GM23338 (cell line): ENCODE results near the gene KRT16.

ENCODE experiments used
- POLR2AphosphoS5 ChIP-seq: IDR thresholded peaks from 2 replicates; pipeline ENCODE4 v1.6.1; 2016; ENCODE audit warnings: antibody characterized with exemption, low read depth
- REST ChIP-seq: IDR thresholded peaks from one replicate; pipeline ENCODE4 v1.6.1; 2018; ENCODE audit warnings: antibody characterized with exemption; ENCODE audit not compliant: unreplicated experiment

- no peak for TF ChIP-seq REST
- no peak for TF ChIP-seq POLR2AphosphoS5
These were observed 40.8 kb downstream of the KRT16 start, which contains the start of gene KRT9 for GRCh38 chr17:41571561-41572434.
